OCI-LY7 (cell line): Measurements from ENCODE around the gene HTR3D. TPM values are rescaled to one million over a fixed set of nuclear protein-coding genes. Genes with fewer than 3 reads are reported as not detected.

ENCODE experiments used
- BruUV-seq: library from RNA; stranded (reverse); fragments of 400-500 nt; replicated peaks from 2 replicates; lab custom pipeline; 2021; lab: Mats Ljungman, UMichigan
- CTCF ChIA-PET: fragments of 300-600 bp; sonication (Branson Sonifier 250); formaldehyde crosslinking; loops from one replicate; lab custom pipeline; 2022; ENCODE audit warnings: antibody characterized with exemption; ENCODE audit not compliant: unreplicated experiment; lab: Charles Lee
- POLR2A ChIA-PET: fragments of 300-600 bp; sonication (Branson Sonifier 250); formaldehyde crosslinking; loops from one replicate; lab custom pipeline; 2022; ENCODE audit warnings: antibody characterized with exemption; lab: Charles Lee
- DNase-seq: peaks from one replicate; pipeline ENCODE4 v3.0.0-alpha.2; 2015; ENCODE audit warnings: low spot score
- H2AFZ ChIP-seq: fragments of 200-600 bp; sonication (generic), shearing (Covaris generic); 2 replicates; pipeline ENCODE4 v1.6.1; 2014; ENCODE audit warnings: mild to moderate bottlenecking, antibody characterized with exemption, low read length, moderate library complexity
- H3K27ac ChIP-seq: fragments of 200-600 bp; sonication (generic); 2 replicates; pipeline ENCODE4 v1.5.1; 2014; ENCODE audit warnings: mixed run types, low read depth, mild to moderate bottlenecking, moderate library complexity, low read length, inconsistent platforms; ENCODE audit not compliant: poor library complexity, severe bottlenecking
- H3K36me3 ChIP-seq: fragments of 200-600 bp; sonication (generic); 2 replicates; pipeline ENCODE4 v1.6.1; 2014; ENCODE audit warnings: mild to moderate bottlenecking, antibody characterized with exemption, low read length, moderate library complexity, mixed read lengths; ENCODE audit not compliant: insufficient read depth
- H3K4me1 ChIP-seq: fragments of 200-600 bp; sonication (generic); 2 replicates; pipeline ENCODE4 v1.5.1; 2014; ENCODE audit warnings: mild to moderate bottlenecking, low read length; ENCODE audit not compliant: insufficient read depth, poor library complexity, severe bottlenecking
- H3K4me2 ChIP-seq: fragments of 200-600 bp; sonication (generic); 2 replicates; pipeline ENCODE4 v1.6.1; 2014; ENCODE audit warnings: mild to moderate bottlenecking, low read length
- H3K4me3 ChIP-seq: fragments of 200-600 bp; sonication (generic); 2 replicates; pipeline ENCODE4 v1.5.1; 2014; ENCODE audit warnings: mild to moderate bottlenecking, low read depth, low read length; ENCODE audit not compliant: poor library complexity, severe bottlenecking
- H3K79me2 ChIP-seq: fragments of 200-600 bp; sonication (generic); 2 replicates; pipeline ENCODE4 v1.6.1; 2016; ENCODE audit warnings: low read depth, mild to moderate bottlenecking, low read length, moderate library complexity, mixed read lengths; ENCODE audit not compliant: insufficient read depth
- H3K9me2 ChIP-seq: fragments of 200-600 bp; sonication (generic); 2 replicates; pipeline ENCODE4 v1.6.1; 2016; ENCODE audit warnings: mild to moderate bottlenecking, low read length, mixed read lengths; ENCODE audit not compliant: insufficient read depth
- H3K9me3 ChIP-seq: fragments of 200-600 bp; sonication (generic); 2 replicates; pipeline ENCODE4 v1.6.1; 2014; ENCODE audit warnings: mild to moderate bottlenecking, mixed run types, low read length, mixed read lengths
- H4K20me1 ChIP-seq: fragments of 200-600 bp; sonication (generic); 2 replicates; pipeline ENCODE4 v1.6.1; 2014; ENCODE audit warnings: mild to moderate bottlenecking, antibody characterized with exemption, low read length, moderate library complexity, mixed read lengths; ENCODE audit not compliant: insufficient read depth
- CTCF ChIP-seq: fragments of 200-600 bp; sonication (generic); conservative IDR thresholded peaks from 2 replicates; pipeline ENCODE4 v1.5.1; 2014; ENCODE audit warnings: mild to moderate bottlenecking, antibody characterized with exemption, low read length, moderate library complexity, mixed read lengths
- EZH2phosphoT487 ChIP-seq: fragments of 200-600 bp; sonication (generic); IDR thresholded peaks from 2 replicates; pipeline ENCODE4 v1.6.1; 2018; ENCODE audit warnings: low read depth, borderline replicate concordance, mild to moderate bottlenecking, mixed run types, antibody characterized with exemption, low read length, moderate library complexity, mixed read lengths
- intact Hi-C: fragments of 100-400 bp; cut with micrococcal nuclease; formaldehyde crosslinking; loops from one replicate; pipeline ENCODE4 v1.10.0; 2022; ENCODE audit not compliant: unreplicated experiment
- total RNA-seq, 2 experiments: library from RNA; depleted of rRNA in 1 of 2; stranded (reverse); fragments of >200 nt in 1 of 2; shearing (Covaris generic) in 1 of 2; gene quantifications; 2 replicates each; pipeline ENCODE4 v1.2.3, GENCODE V29; 2014 to 2022

Gene HTR3D
- total RNA-seq, 2 experiments from 2014 or later = not detected

GRCh38 chr3:184008161-184008560 lies 23.4 kb upstream of the HTR3D start:
- Histone ChIP-seq H3K79me2 (no peaks in the 10 kb centered on the region), H2AFZ (0 out of 2 replicates have a peak overlapping the region, but pooled peaks have one; percentile 14), H3K4me2 (peak overlapping the region; percentile 42), H3K9me2 (no peaks in the 10 kb centered on the region), H3K4me1 (peaks cover 31% of the 10 kb centered on the region), H3K36me3 (peaks cover 48% of the 10 kb centered on the region), H4K20me1 (no peaks in the 10 kb centered on the region), H3K9me3 (no peaks in the 10 kb centered on the region), H3K4me3 (no peak overlapping the region), H3K27ac (peak overlapping the region; percentile 21)
- TF ChIP-seq EZH2phosphoT487 = no peak
- TF ChIP-seq CTCF = no peak
- intact Hi-C loops = no loop called here
- peak; percentile 22 for DNase-seq
- POLR2A ChIA-PET = no interaction called here
- no TSS peak for BruUV-seq
- CTCF ChIA-PET = no interaction called here

- DNase-seq = no peak
- POLR2A ChIA-PET = interaction anchor here (0.6 kb wide), 1 partner anchor 197 kb away, joined by 5 read pairs; no protein-coding TSS in a partner anchor
- BruUV-seq = no TSS peak
- no peaks in the 10 kb centered on the region; the same call in 1 of the 2 replicates for H3K79me2 ChIP-seq
- no peaks in the 10 kb centered on the region for H4K20me1 ChIP-seq
- peaks cover 50% of the 10 kb centered on the region for H3K36me3 ChIP-seq
- no peaks in the 10 kb centered on the region for H3K9me2 ChIP-seq
- H3K4me1 ChIP-seq = peaks cover 32% of the 10 kb centered on the region
- TF ChIP-seq CTCF = no peak
- TF ChIP-seq EZH2phosphoT487 = no peak
- H3K9me3 ChIP-seq = no peaks in the 10 kb centered on the region
- no peak overlapping the region for H3K4me3 ChIP-seq
- no peak overlapping the region for H2AFZ ChIP-seq
- no peak overlapping the region for H3K27ac ChIP-seq
- CTCF ChIA-PET = no interaction called here
- H3K4me2 ChIP-seq = no peak overlapping the region
- intact Hi-C loops = no loop called here
Observed at GRCh38 chr3:184011230-184011876, 20.2 kb upstream of the HTR3D start.
